ENCODE results near the gene MICOS13. TPM values are rescaled to one million over a fixed set of nuclear protein-coding genes. Genes with fewer than 3 reads are reported as not detected.
"Not testable (repeated sequence)": the region's sequence is repeated elsewhere in the genome, so short reads cannot be mapped to it uniquely, and the experiment has no call there.

Gene MICOS13
- total RNA-seq, 1 donor from 2014 or later = 172 TPM

- intact Hi-C loops (cut with DNase I) = no loop called here
- ATAC-seq (no peak), DNase-seq (ENCODE audit: missing footprints) (peak; percentile 44)
These were observed 23.8 kb upstream of the MICOS13 start for GRCh38 chr19:5703819-5704818.

DNA sequence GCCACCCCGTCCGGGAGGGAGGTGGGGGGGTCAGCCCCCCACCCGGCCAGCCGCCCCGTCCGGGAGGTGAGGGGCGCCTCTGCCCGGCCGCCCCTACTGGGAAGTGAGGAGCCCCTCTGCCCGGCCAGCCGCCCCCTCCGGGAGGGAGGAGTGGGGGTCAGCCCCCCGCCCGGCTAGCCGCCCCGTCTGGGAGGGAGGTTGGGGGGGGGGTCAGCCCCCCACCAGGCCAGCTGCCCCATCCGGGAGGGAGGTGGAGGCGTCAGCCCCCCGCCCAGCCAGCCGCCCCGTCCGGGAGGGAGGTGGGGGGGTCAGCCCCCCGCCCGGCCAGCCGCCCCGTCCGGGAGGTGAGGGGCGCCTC is 21.7 kb upstream of the MICOS13 start:
- not testable (repeated sequence) for ATAC-seq

GRCh38 chr19:5700455-5701092 is 20.3 kb upstream of the MICOS13 start:
- ATAC-seq = no peak
- intact Hi-C loops (cut with DNase I) = no loop called here

More for the DNA sequence above, 21.7 kb upstream of the MICOS13 start:
- DNase-seq (ENCODE audit: missing footprints); intact Hi-C loops (cut with DNase I): not testable (repeated sequence)

DNA sequence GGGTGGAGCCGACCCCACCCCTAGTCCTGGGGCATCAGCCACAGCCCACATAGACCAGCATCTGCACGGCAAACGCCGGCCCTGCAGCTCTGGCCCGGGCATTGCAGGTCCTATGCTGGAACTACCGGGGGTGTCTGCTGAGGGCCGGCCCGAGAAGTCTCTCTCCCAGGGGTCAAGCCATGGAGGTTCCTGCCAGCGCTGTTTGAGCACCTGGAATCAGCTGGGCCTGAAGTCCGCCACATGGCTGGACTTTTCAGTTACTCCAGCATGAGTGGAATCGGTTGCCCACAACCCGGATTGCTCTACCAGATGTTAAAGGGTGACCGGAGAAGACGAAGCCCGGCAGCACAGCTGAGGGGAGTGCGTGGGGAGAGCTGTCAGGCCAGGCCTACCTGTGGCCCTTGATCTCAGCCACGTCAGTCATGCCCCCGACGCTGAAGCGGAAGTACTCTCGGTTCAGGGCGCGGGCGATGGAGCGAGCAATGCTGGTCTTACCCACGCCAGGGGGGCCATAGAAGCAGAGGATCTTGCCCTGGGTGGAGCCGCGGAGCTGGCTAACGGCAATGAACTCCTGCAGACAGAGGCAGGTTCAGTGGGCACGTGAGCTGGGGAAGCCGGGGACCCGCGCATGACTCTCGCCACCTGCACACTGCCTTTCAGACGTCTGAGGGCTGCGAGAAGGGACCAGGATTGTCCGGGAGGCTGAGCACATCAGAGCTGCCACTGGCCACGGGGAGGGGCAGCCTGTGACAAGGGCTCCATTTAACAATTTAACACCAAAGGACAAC is 18.5 kb upstream of the MICOS13 start:
- DNase-seq (ENCODE audit: missing footprints) (no peak), ATAC-seq (no peak)
- intact Hi-C loops (cut with DNase I) = no loop called here

More at GRCh38 chr19:5700455-5701092, 20.3 kb upstream of the MICOS13 start:
- no peak for DNase-seq (ENCODE audit: missing footprints)

DNA sequence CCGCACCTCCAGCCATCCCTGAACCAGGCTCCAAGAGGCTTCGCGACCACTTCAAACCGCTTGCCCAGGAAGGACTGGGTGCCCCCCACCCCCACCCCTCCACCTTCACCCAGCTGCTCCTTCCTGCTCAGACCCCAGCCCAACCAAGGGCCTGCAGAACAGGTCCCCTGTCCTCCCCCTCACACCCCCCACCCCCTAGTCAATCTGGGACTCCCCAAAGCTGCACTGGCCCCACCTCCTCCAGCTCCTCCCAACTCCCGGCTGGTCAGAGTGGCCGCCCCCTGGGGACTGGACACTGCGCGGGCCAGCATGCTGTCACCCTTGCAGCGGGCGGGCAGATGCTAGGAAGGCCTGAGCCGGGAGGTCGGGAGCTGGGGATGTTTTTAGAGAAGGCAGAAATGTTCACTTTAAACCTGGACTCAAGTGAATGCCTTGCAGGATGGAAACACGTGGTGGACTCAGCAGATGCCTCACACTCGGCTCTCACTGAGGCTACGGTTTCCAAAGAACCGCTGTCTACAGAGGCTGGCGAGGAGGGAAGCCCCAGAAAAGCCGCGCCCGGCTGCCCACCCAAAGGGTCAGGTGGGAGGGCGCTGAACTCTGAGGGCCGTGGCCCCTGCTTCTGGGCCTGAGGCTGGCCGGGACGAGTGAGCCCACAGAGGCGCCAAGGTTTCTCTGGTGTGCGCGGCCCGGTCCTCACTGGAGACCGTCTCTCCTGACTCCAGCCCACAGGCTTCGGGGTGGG is 17.7 kb upstream of the MICOS13 start:
- DNase-seq (ENCODE audit: missing footprints) (no peak), ATAC-seq (no peak)
- intact Hi-C loops (cut with DNase I) = no loop called here

- DNase-seq (ENCODE audit: missing footprints) = no peak
- intact Hi-C loops (cut with DNase I) = no loop called here
- no peak for ATAC-seq
These were observed 16.9 kb upstream of the MICOS13 start for GRCh38 chr19:5697022-5697889.

DNA sequence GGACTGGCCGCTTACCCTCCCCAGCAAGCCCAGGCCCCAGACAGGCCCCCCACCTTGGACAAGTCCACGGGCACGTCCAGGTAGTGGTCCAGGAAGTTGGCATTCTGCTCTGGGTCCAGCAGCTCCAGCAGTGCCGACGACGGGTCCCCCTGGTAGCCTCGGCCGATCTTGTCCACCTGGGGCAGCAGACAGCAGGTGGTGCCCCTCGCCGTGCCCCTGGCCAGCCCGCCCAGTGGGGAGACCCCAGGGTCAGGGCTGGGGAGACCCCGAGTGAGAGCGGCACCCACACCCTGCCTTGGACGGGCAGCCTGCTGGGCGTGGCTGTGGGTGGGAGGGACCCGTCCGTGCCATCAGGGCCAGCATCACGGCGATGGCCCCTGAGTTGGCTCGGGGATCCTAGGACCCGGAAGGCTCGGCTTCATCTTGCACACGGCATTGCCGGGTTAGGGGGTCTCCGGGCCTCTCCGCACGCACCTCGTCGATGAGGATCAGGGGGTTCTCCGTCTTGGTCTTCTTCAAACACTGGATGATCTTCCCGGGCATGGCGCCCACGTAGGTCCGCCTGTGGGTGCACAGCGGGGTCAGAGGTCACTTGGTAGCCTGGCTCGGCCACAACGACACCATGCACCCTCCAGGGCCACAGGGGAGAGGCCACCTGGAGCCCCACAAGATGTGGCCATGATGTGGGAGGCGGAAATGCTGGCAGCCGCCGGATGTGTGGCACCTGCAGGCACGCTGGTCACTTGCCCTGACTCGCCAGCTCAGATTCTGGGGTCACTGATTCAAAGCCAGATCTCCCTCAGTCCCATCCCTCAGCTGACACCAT is 16.1 kb upstream of the MICOS13 start:
- intact Hi-C loops (cut with DNase I) = no loop called here
- DNase-seq (ENCODE audit: missing footprints) = no peak

DNA sequence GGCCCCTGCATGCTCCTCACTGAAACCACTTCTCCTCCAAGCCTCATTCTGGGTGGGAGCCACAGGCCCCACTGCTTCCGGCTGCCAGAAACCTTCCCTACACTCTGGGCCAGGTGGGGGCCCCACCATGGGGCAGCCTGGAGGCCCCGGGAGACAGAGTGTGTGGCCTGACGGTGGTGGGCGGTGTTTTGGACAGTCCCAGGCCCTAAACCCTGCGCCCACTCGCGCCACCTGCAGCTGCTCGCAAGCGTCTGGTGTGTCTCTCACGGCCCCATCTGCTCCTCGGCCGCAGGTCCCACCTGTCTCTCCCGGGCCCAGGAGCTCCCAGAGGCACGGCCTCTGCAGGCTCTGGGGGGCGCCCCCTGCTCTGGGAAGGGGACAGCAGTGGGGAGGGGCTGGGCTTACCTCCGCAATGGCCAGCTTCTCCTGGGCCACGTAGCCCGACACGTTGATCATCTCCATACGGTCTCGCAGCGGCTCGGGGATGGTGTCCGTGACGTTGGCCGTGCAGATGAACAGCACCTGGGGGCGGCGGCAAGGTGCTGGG is 15.4 kb upstream of the MICOS13 start:
- intact Hi-C loops (cut with DNase I) = no loop called here
- ATAC-seq (no peak), DNase-seq (ENCODE audit: missing footprints) (no peak)

More for the DNA sequence above, 16.1 kb upstream of the MICOS13 start:
- ATAC-seq = no peak

GRCh38 chr19:5694956-5695648 is 14.8 kb upstream of the MICOS13 start:
- intact Hi-C loops (cut with DNase I) = no loop called here
- no peak for DNase-seq (ENCODE audit: missing footprints)
- ATAC-seq = no peak

DNA sequence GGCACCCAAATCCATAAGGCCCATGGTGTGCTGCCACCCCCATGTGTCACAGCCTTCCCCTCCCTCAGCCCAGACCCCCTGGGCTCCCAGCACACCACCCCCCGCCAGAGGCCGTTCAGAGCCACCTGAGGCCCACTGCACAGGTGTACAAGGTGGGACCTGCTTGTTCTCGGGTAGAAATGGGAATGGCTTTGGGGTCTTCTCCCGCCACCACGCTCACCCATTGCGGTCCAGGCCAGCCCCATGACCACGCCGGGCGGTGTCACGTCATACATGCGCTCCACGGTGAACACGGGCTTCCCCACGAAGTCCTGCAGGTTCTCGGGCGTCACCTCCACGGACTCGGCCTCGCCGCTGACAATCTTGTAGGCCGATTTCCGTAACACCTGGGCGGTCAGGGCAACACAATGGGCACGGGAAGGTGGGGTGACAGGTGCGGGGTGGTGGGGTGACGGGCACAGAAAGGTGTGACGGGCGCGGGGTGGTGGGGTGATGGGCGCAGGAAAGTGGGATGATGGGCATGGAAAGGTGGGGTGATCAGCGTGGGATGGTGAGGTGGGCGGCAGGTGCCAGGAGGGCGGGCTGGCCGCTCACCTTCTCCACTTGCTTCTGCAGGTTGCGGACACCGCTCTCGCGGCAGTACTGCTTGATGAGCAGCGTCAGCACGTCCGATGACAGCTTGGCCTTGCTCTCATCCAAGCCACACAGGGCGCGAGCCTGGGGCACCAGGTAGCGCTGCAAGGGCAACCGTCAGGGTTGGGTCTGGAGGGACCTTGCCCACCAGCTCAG is 14.0 kb upstream of the MICOS13 start:
- intact Hi-C loops (cut with DNase I) = no loop called here
- no peak for ATAC-seq
- DNase-seq (ENCODE audit: missing footprints) = no peak

- ATAC-seq (no peak), DNase-seq (ENCODE audit: missing footprints) (no peak)
- intact Hi-C loops (cut with DNase I) = no loop called here
These were observed 13.2 kb upstream of the MICOS13 start for GRCh38 chr19:5693195-5694166.

- DNase-seq (ENCODE audit: missing footprints) (no peak), ATAC-seq (no peak)
- intact Hi-C loops (cut with DNase I) = no loop called here
These were observed 12.4 kb upstream of the MICOS13 start for GRCh38 chr19:5692723-5693194.

- DNase-seq (ENCODE audit: missing footprints) (no peak), ATAC-seq (no peak)
- intact Hi-C loops (cut with DNase I) = loop anchor here (2.0 kb wide), 1 partner anchor 27 kb away; no protein-coding TSS in a partner anchor
These were observed 11.8 kb upstream of the MICOS13 start for GRCh38 chr19:5691822-5692722.
